Tibial artery (tissue), 4 donors: ENCODE results near the gene PKIB.

Experiments
- DNase-seq, 2 donors: peaks; one replicate each; pipeline ENCODE4 v3.0.0-alpha.2; 2019
- H3K27ac ChIP-seq, 2 donors: fragments of 200-600 bp; sonication (generic) in 1 of 2; 1 replicate in 1 of 2; 2 replicates in 1 of 2; pipeline ENCODE4 v1.5.1; 2018 to 2019; ENCODE audit warnings: mild to moderate bottlenecking in 1 of 2
- H3K27me3 ChIP-seq, 2 donors: fragments of 200-600 bp; sonication (generic) in 1 of 2; one replicate each; pipeline versions ENCODE4 v1.5.1 to v1.6.0; 2016 to 2019
- H3K36me3 ChIP-seq, 3 donors: fragments of 200-600 bp; sonication (generic) in 2 of 3; one replicate each; pipeline ENCODE4 v1.5.1; 2016 to 2019; ENCODE audit warnings: mild to moderate bottlenecking in 2 of 3
- H3K4me1 ChIP-seq, 4 donors: fragments of 200-600 bp; sonication (generic) in 2 of 4; 1 replicate in 3 of 4; 2 replicates in 1 of 4; pipeline ENCODE4 v1.5.1; 2016 to 2019
- H3K4me3 ChIP-seq, 2 donors: fragments of 200-600 bp; sonication (generic) in 1 of 2; 1 replicate in 1 of 2; 2 replicates in 1 of 2; pipeline ENCODE4 v1.5.1; 2018 to 2019; ENCODE audit warnings: mild to moderate bottlenecking in 2 of 2
- H3K9me3 ChIP-seq, 3 donors: fragments of 200-600 bp; sonication (generic) in 1 of 3; one replicate each; pipeline ENCODE4 v1.5.1; 2016 to 2019
- CTCF ChIP-seq, 2 experiments: fragments of 200-600 bp in 1 of 2; fragments of 450-650 bp in 1 of 2; IDR thresholded peaks; one replicate each; pipeline ENCODE4 v1.5.1; 2017 to 2019; ENCODE audit warnings: antibody characterized with exemption in 2 of 2, mild to moderate bottlenecking in 1 of 2, moderate library complexity in 1 of 2
- intact Hi-C: fragments of 100-400 bp; cut with DNase I; formaldehyde crosslinking; loops from one replicate; pipeline ENCODE4 v1.15.0; 2023; ENCODE audit warnings: low total_unique reads

Gene PKIB

GRCh38 chr6:122760330-122760729 is 150.1 kb downstream of the PKIB start:
- Histone ChIP-seq H3K27ac (no peak overlapping the region), H3K27me3 (no peaks in the 10 kb centered on the region), H3K9me3 (no peaks in the 10 kb centered on the region), H3K4me3 (no peak overlapping the region), H3K4me1 (no peaks in the 10 kb centered on the region), H3K36me3 (no peaks in the 10 kb centered on the region)
- no peak for DNase-seq
- intact Hi-C loops, result no loop called here
- TF ChIP-seq CTCF (IDR thresholded peaks at IDR 0.05), result no peak

GRCh38 chr6:122766256-122766655 is 156.1 kb downstream of the PKIB start:
- H3K27me3 ChIP-seq, result no peaks in the 10 kb centered on the region
- no peak for TF ChIP-seq CTCF (IDR thresholded peaks at IDR 0.05)
- no peak overlapping the region for H3K4me3 ChIP-seq
- H3K27ac ChIP-seq, result no peak overlapping the region
- intact Hi-C loops, result no loop called here
- H3K4me1 ChIP-seq, result no peaks in the 10 kb centered on the region
- DNase-seq, result no peak
- no peaks in the 10 kb centered on the region for H3K9me3 ChIP-seq
- no peaks in the 10 kb centered on the region for H3K36me3 ChIP-seq

- intact Hi-C loops, result no loop called here
- H3K27me3 ChIP-seq, result no peaks in the 10 kb centered on the region
- no peak overlapping the region for H3K27ac ChIP-seq
- DNase-seq, result no peak
- no peaks in the 10 kb centered on the region for H3K36me3 ChIP-seq
- H3K9me3 ChIP-seq, result no peaks in the 10 kb centered on the region
- no peak for TF ChIP-seq CTCF (IDR thresholded peaks at IDR 0.05)
- no peak overlapping the region for H3K4me3 ChIP-seq
- H3K4me1 ChIP-seq, result no peaks in the 10 kb centered on the region
Measured at GRCh38 chr6:122770835-122771601, 160.8 kb downstream of the PKIB start.

GRCh38 chr6:122772724-122773415 is 162.7 kb downstream of the PKIB start:
- TF ChIP-seq CTCF (IDR thresholded peaks at IDR 0.05), result no peak
- no peak overlapping the region for H3K4me3 ChIP-seq
- no peak overlapping the region for H3K27ac ChIP-seq
- no peaks in the 10 kb centered on the region for H3K36me3 ChIP-seq
- intact Hi-C loops, result no loop called here
- no peak for DNase-seq
- no peaks in the 10 kb centered on the region for H3K9me3 ChIP-seq
- H3K4me1 ChIP-seq, result no peaks in the 10 kb centered on the region
- H3K27me3 ChIP-seq, result no peaks in the 10 kb centered on the region
